Measurements from ENCODE around the gene EVC2.

EVC2 gene

GRCh38 chr4:5541169-5541568 is 167.2 kb downstream of the EVC2 start:
- no peaks in the 10 kb centered on the region for H3K79me2 ChIP-seq (ENCODE audit: low read length)
- no peak overlapping the region for H3K4me3 ChIP-seq (ENCODE audit: low read length)
- no peak overlapping the region for H3K9ac ChIP-seq (ENCODE audit: low read length)
- H3K4me1 ChIP-seq (ENCODE audit: low read length), result no peaks in the 10 kb centered on the region
- no peaks in the 10 kb centered on the region for H3K9me2 ChIP-seq (replicated peaks; ENCODE audit: insufficient read depth, low read length)
- no peaks in the 10 kb centered on the region for H3K9me3 ChIP-seq (replicated peaks; ENCODE audit: insufficient read depth, low read length)
- DNase-seq, result no peak
- H3K36me3 ChIP-seq (replicated peaks; ENCODE audit: insufficient read depth, low read length), result no peaks in the 10 kb centered on the region
- no peak overlapping the region for H3K27ac ChIP-seq (ENCODE audit: low read length)
- H4K20me1 ChIP-seq (ENCODE audit: insufficient read depth, low read length), result no peaks in the 10 kb centered on the region
- no peaks in the 10 kb centered on the region for H3F3A ChIP-seq (ENCODE audit: insufficient read depth, low read length)
- no peak overlapping the region for H2AFZ ChIP-seq (ENCODE audit: low read length)
- no peaks in the 10 kb centered on the region for H3K27me3 ChIP-seq (replicated peaks; ENCODE audit: insufficient read depth, low read length)
- no peak overlapping the region for H3K4me2 ChIP-seq (ENCODE audit: low read depth, low read length)
- TF ChIP-seq EZH2 (optimal IDR thresholded peaks at IDR 0.05; ENCODE audit: low read depth, low read length) (no peak), CTCF (IDR thresholded peaks at IDR 0.05; ENCODE audit: low read length) (no peak), EZH2phosphoT487 (IDR thresholded peaks at IDR 0.05; ENCODE audit: low read length) (no peak)

DNA sequence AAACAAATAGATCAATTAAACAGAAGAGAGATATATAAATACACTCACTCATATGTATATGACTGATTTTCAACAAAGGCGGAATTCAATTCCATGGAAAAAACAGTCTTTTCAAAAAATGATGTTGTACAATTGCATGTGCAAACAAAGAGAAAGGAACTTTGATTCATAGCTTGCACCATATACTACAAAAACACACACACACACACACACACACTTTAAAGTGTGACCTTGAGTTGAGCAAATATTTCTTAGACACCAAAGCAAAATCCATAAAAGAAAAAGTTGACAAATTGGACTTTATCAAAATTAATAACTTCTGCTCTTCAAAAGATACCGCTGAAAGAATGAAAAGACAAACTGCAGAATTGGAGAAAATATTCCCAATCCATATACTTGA is 168.8 kb downstream of the EVC2 start:
- no peak for DNase-seq
- Histone ChIP-seq H2AFZ (ENCODE audit: low read length) (no peak overlapping the region), H3K4me1 (ENCODE audit: low read length) (no peaks in the 10 kb centered on the region), H3K27ac (ENCODE audit: low read length) (no peak overlapping the region), H3K27me3 (replicated peaks; ENCODE audit: insufficient read depth, low read length) (no peaks in the 10 kb centered on the region), H3K9me3 (replicated peaks; ENCODE audit: insufficient read depth, low read length) (no peaks in the 10 kb centered on the region), H3K36me3 (replicated peaks; ENCODE audit: insufficient read depth, low read length) (no peaks in the 10 kb centered on the region), H3K4me2 (ENCODE audit: low read depth, low read length) (no peak overlapping the region), H3K9me2 (replicated peaks; ENCODE audit: insufficient read depth, low read length) (no peaks in the 10 kb centered on the region), H4K20me1 (ENCODE audit: insufficient read depth, low read length) (no peaks in the 10 kb centered on the region), H3F3A (ENCODE audit: insufficient read depth, low read length) (no peaks in the 10 kb centered on the region), H3K4me3 (ENCODE audit: low read length) (no peak overlapping the region), H3K9ac (ENCODE audit: low read length) (no peak overlapping the region), H3K79me2 (ENCODE audit: low read length) (no peaks in the 10 kb centered on the region)
- TF ChIP-seq CTCF (IDR thresholded peaks at IDR 0.05; ENCODE audit: low read length) (no peak), EZH2 (optimal IDR thresholded peaks at IDR 0.05; ENCODE audit: low read depth, low read length) (no peak), EZH2phosphoT487 (IDR thresholded peaks at IDR 0.05; ENCODE audit: low read length) (no peak)

- Histone ChIP-seq H3K79me2 (ENCODE audit: low read length) (no peaks in the 10 kb centered on the region), H3K36me3 (replicated peaks; ENCODE audit: insufficient read depth, low read length) (peaks cover 2% of the 10 kb centered on the region; the same call in 1 of the 2 replicates), H3K4me1 (ENCODE audit: low read length) (no peaks in the 10 kb centered on the region), H3K4me2 (ENCODE audit: low read depth, low read length) (no peak overlapping the region), H3K9ac (ENCODE audit: low read length) (no peak overlapping the region), H3K4me3 (ENCODE audit: low read length) (no peak overlapping the region), H4K20me1 (ENCODE audit: insufficient read depth, low read length) (no peaks in the 10 kb centered on the region), H2AFZ (ENCODE audit: low read length) (no peak overlapping the region), H3K9me2 (replicated peaks; ENCODE audit: insufficient read depth, low read length) (no peaks in the 10 kb centered on the region), H3F3A (ENCODE audit: insufficient read depth, low read length) (no peaks in the 10 kb centered on the region), H3K27ac (ENCODE audit: low read length) (no peak overlapping the region), H3K27me3 (replicated peaks; ENCODE audit: insufficient read depth, low read length) (no peaks in the 10 kb centered on the region), H3K9me3 (replicated peaks; ENCODE audit: insufficient read depth, low read length) (no peaks in the 10 kb centered on the region)
- DNase-seq, result no peak
- TF ChIP-seq EZH2 (optimal IDR thresholded peaks at IDR 0.05; ENCODE audit: low read depth, low read length) (no peak), CTCF (IDR thresholded peaks at IDR 0.05; ENCODE audit: low read length) (no peak), EZH2phosphoT487 (IDR thresholded peaks at IDR 0.05; ENCODE audit: low read length) (no peak)
Measured at GRCh38 chr4:5532100-5532499, 176.3 kb downstream of the EVC2 start.

Data from MM.1S (cell line).